Measurements from ENCODE around the gene KDM4C. TPM values are rescaled to one million over a fixed set of nuclear protein-coding genes. Genes with fewer than 3 reads are reported as not detected.

The KDM4C gene
- total RNA-seq, 4 donors from 2014 or later = 25.2 to 41.1 (median 26.4) TPM

DNA sequence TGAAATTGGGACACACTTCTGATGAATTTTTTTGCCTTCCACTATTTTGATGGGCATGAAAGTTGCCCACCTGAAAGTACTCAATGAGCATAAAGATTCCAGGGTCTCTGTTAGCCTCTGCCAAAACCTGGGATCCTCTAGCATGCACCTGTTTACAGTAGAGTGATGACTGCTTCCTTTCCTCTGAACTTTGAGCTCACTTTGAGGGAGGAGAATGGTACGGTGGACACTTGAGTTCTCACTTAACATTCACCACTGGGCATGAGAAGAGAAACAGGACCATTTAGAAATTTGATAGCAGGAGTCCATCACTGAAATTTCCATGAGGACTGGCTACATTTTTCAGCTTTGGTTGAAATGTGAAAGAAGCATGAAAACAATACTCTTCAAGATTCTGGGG lies 374.8 kb downstream of the KDM4C start:
- H3K36me3 ChIP-seq = peaks cover 8 to 71% (median 15%) of the 10 kb centered on the region in 4 donors
- H3K27me3 ChIP-seq = no peaks in the 10 kb centered on the region
- intact Hi-C loops (cut with DNase I) = no loop called here
- WGBS = 0% methylated on average over 1 of the region's 1 CpG
- H3K4me1 ChIP-seq = no peaks in the 10 kb centered on the region
- no peak for DNase-seq (ENCODE audit: extremely low spot score)
- H3K27ac ChIP-seq (replicated peaks in 1 of 4) = no peak overlapping the region
- no peak overlapping the region for H3K4me3 ChIP-seq
- no peaks in the 10 kb centered on the region for H3K9me3 ChIP-seq
- TF ChIP-seq, protein P1, sequence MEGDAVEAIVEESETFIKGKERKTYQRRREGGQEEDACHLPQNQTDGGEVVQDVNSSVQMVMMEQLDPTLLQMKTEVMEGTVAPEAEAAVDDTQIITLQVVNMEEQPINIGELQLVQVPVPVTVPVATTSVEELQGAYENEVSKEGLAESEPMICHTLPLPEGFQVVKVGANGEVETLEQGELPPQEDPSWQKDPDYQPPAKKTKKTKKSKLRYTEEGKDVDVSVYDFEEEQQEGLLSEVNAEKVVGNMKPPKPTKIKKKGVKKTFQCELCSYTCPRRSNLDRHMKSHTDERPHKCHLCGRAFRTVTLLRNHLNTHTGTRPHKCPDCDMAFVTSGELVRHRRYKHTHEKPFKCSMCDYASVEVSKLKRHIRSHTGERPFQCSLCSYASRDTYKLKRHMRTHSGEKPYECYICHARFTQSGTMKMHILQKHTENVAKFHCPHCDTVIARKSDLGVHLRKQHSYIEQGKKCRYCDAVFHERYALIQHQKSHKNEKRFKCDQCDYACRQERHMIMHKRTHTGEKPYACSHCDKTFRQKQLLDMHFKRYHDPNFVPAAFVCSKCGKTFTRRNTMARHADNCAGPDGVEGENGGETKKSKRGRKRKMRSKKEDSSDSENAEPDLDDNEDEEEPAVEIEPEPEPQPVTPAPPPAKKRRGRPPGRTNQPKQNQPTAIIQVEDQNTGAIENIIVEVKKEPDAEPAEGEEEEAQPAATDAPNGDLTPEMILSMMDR (IDR thresholded peaks at IDR 0.05) = no peak
- TF ChIP-seq POLR2A (IDR thresholded peaks at IDR 0.05; ENCODE audit: low read depth) = no peak
- TF ChIP-seq POLR2AphosphoS5 (IDR thresholded peaks at IDR 0.05) = no peak

DNA sequence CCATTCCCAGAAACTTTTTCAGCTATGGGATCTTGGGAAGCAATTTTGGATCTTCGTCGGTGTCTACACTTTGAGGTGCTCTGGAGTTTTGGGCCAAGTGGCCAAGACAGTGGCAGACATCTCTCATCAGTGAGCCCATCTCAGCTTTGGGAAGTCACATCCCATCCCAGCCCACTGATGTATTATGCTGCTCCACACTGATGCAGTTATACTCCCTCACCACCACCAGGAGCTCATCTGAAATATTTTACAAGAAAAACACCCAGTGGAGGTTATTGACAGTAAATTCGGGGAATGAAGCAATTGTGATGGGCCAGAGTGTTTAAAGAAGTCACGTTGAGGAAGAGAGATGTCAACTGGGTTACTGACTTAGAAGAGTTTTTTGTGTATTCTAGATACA lies 378.0 kb downstream of the KDM4C start:
- Histone ChIP-seq H3K27me3 (no peaks in the 10 kb centered on the region), H3K36me3 (peaks cover 0 to 49% (median 4%) of the 10 kb centered on the region in 4 donors), H3K9me3 (no peaks in the 10 kb centered on the region), H3K4me3 (no peak overlapping the region), H3K27ac (replicated peaks in 1 of 4) (no peak overlapping the region), H3K4me1 (no peaks in the 10 kb centered on the region)
- intact Hi-C loops (cut with DNase I) = no loop called here
- WGBS = 88% methylated on average over 4 of the region's 4 CpGs
- peak; percentile 75 for DNase-seq (ENCODE audit: extremely low spot score)
- TF ChIP-seq POLR2AphosphoS5 (IDR thresholded peaks at IDR 0.05) (no peak), POLR2A (IDR thresholded peaks at IDR 0.05; ENCODE audit: low read depth) (no peak), EP300 (IDR thresholded peaks at IDR 0.05) (no peak)
- TF ChIP-seq, protein P1 (IDR thresholded peaks at IDR 0.05) = no peak

DNA sequence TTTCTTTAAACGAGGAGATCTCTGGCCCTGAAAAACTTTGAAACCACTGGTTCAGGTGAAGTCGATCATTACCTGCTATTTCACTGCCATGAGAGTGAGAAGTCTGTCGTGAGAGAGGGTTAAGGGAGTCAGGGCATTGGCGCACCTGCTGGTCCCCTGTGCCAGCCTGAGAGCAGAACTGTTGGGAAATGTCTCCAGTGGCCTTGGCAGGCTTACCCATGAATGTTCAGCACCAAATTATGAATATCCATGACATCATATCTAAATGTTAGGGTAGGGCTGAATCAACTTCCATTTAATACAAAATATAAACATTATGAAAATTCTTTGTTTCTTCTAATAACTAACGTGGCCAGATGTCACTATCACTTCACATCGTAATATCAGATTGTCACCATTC lies 379.3 kb downstream of the KDM4C start:
- H3K9me3 ChIP-seq = no peaks in the 10 kb centered on the region
- no peak overlapping the region for H3K27ac ChIP-seq (replicated peaks in 1 of 4)
- H3K4me1 ChIP-seq = no peaks in the 10 kb centered on the region
- H3K4me3 ChIP-seq = no peak overlapping the region
- intact Hi-C loops (cut with DNase I) = no loop called here
- TF ChIP-seq POLR2AphosphoS5 (IDR thresholded peaks at IDR 0.05) = no peak
- TF ChIP-seq POLR2A (IDR thresholded peaks at IDR 0.05; ENCODE audit: low read depth) = no peak
- TF ChIP-seq EP300 (IDR thresholded peaks at IDR 0.05) = no peak
- TF ChIP-seq, protein P1 (IDR thresholded peaks at IDR 0.05) = no peak
- peaks cover 0 to 38% (median 1%) of the 10 kb centered on the region in 4 donors for H3K36me3 ChIP-seq
- peak; percentile 26 for DNase-seq (ENCODE audit: extremely low spot score)
- WGBS = 91% methylated on average over 6 of the region's 6 CpGs
- no peaks in the 10 kb centered on the region for H3K27me3 ChIP-seq

DNA sequence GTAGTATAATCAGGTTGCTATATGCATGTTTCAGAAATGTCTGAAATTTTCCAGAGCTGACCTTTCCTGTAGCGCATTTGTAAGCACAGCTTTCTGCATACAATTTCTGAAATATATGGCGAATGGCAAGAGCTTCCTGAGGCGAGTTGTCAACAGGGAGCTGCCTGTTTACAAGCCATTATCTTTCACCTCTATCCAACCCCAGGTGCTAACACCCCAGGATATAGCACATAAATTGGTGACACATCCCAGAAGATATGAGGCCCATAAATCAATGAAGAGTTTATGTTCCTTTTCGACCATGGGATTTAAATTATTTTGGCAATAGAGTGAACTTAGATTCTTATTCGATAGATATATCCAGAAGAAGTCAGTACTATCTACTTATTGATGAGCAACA lies 379.8 kb downstream of the KDM4C start:
- H3K27ac ChIP-seq (replicated peaks in 1 of 4) = no peak overlapping the region
- H3K4me1 ChIP-seq = no peaks in the 10 kb centered on the region
- DNase-seq (ENCODE audit: extremely low spot score) = no peak
- peaks cover 0 to 33% (median 1%) of the 10 kb centered on the region in 4 donors for H3K36me3 ChIP-seq
- no peaks in the 10 kb centered on the region for H3K9me3 ChIP-seq
- TF ChIP-seq POLR2AphosphoS5 (IDR thresholded peaks at IDR 0.05) = no peak
- no peak for TF ChIP-seq POLR2A (IDR thresholded peaks at IDR 0.05; ENCODE audit: low read depth)
- no peak for TF ChIP-seq EP300 (IDR thresholded peaks at IDR 0.05)
- TF ChIP-seq, protein P1 (IDR thresholded peaks at IDR 0.05) = no peak
- no peaks in the 10 kb centered on the region for H3K27me3 ChIP-seq
- no peak overlapping the region for H3K4me3 ChIP-seq
- intact Hi-C loops (cut with DNase I) = no loop called here
- 92% methylated on average over 5 of the region's 5 CpGs for WGBS

DNA sequence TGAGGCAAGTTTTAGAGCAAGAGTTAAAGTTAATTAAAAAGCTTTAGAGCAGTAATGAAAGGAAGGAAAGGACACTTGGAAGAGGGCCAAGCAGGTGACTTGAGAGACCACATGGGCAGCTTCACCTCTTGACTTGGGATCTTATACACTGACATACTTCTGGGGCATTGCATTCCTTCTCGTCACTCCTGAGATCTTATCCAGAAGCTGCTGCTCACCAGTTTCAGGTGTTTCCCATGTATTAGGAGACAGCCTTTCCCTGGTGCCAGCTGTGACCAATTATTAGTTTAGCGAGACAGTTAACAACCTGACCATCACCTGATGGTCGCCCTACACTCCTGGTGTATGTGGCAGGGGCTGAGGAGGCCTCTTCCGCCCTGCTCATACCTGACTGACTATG lies 382.1 kb downstream of the KDM4C start:
- Histone ChIP-seq H3K9me3 (no peaks in the 10 kb centered on the region), H3K36me3 (peaks cover 0 to 21% (median under 1%) of the 10 kb centered on the region in 4 donors), H3K4me1 (peaks cover 3 to 8% (median 6%) of the 10 kb centered on the region in 4 donors), H3K27ac (replicated peaks in 1 of 4) (no peak overlapping the region), H3K4me3 (no peak overlapping the region), H3K27me3 (no peaks in the 10 kb centered on the region)
- TF ChIP-seq, protein P1 (IDR thresholded peaks at IDR 0.05) = no peak
- TF ChIP-seq POLR2A (IDR thresholded peaks at IDR 0.05; ENCODE audit: low read depth) = no peak
- TF ChIP-seq POLR2AphosphoS5 (IDR thresholded peaks at IDR 0.05) = no peak
- TF ChIP-seq EP300 (IDR thresholded peaks at IDR 0.05) = no peak
- 97% methylated on average over 4 of the region's 4 CpGs for WGBS
- peak; percentile 39 for DNase-seq (ENCODE audit: extremely low spot score)
- intact Hi-C loops (cut with DNase I) = no loop called here
